SK-N-SH (cell line): ENCODE results near the gene GNA14. TPM values are rescaled to one million over a fixed set of nuclear protein-coding genes. Genes with fewer than 3 reads are reported as not detected.

Source experiments
- CTCF ChIA-PET: fragments of 300-600, 350-600 bp; formaldehyde crosslinking; extraction: SDS; loops from one replicate; lab custom pipeline; 2021; lab: Yijun Ruan, JAX
- POLR2A ChIA-PET: fragments of 350-600 bp; sonication (Branson Sonifier 250); formaldehyde crosslinking; extraction: SDS; loops from one replicate; lab custom pipeline; 2020; ENCODE audit warnings: antibody characterized with exemption, inconsistent platforms; lab: Yijun Ruan, JAX
- DNase-seq: peaks from one replicate; pipeline ENCODE4 v3.0.0; 2012
- H2AFZ ChIP-seq: fragments of 200-600 bp; sonication (generic); 2 replicates; pipeline ENCODE4 v1.8.1; 2016; ENCODE audit warnings: antibody characterized with exemption, mild to moderate bottlenecking, low read depth
- H3F3A ChIP-seq: fragments of 200-600 bp; sonication (generic); replicated peaks from 2 replicates; pipeline ENCODE3; 2016; ENCODE audit warnings: antibody characterized with exemption, mild to moderate bottlenecking; ENCODE audit not compliant: insufficient read depth
- H3K27ac ChIP-seq, 2 experiments: fragments of 200-500 bp in 1 of 2; fragments of 200-600 bp in 1 of 2; sonication (Bioruptor generic) in 1 of 2; sonication (generic), shearing (Covaris generic) in 1 of 2; 2 replicates each; pipeline versions ENCODE4 v1.5.1 to v1.6.1; 2014 to 2016; ENCODE audit warnings: low read depth in 2 of 2, inconsistent platforms in 1 of 2, low read length in 1 of 2, mild to moderate bottlenecking in 1 of 2, mixed read lengths in 1 of 2
- H3K27me3 ChIP-seq: fragments of 200-600 bp; sonication (generic), shearing (Covaris generic); 2 replicates; pipeline ENCODE4 v1.6.1; 2016; ENCODE audit warnings: mixed run types; ENCODE audit not compliant: insufficient read depth
- H3K36me3 ChIP-seq, 2 experiments: fragments of 200-500 bp in 1 of 2; fragments of 200-600 bp in 1 of 2; sonication (Bioruptor generic) in 1 of 2; sonication (generic) in 1 of 2; replicated peaks in 1 of 2; 2 replicates each; pipeline versions ENCODE3 to v1.5.1; 2014 to 2016; ENCODE audit warnings: low read length in 1 of 2, mild to moderate bottlenecking in 1 of 2; ENCODE audit not compliant: insufficient read depth in 2 of 2, control insufficient read depth in 1 of 2
- H3K4me1 ChIP-seq, 2 experiments: fragments of 200-500 bp in 1 of 2; fragments of 200-600 bp in 1 of 2; sonication (Bioruptor generic) in 1 of 2; sonication (generic), shearing (Covaris generic) in 1 of 2; 2 replicates each; pipeline versions ENCODE4 v1.5.1 to v1.6.1; 2014 to 2016; ENCODE audit warnings: low read depth in 1 of 2, low read length in 1 of 2, mixed run types in 1 of 2; ENCODE audit not compliant: insufficient read depth in 2 of 2, control insufficient read depth in 1 of 2
- H3K4me2 ChIP-seq: fragments of 200-600 bp; sonication (generic), shearing (Covaris generic); 2 replicates; pipeline ENCODE4 v1.6.1; 2017; ENCODE audit warnings: mixed run types
- H3K4me3 ChIP-seq, 2 experiments: fragments of 200-500 bp in 1 of 2; fragments of 200-600 bp in 1 of 2; sonication (Bioruptor generic) in 1 of 2; sonication (generic), shearing (Covaris generic) in 1 of 2; 2 replicates each; pipeline versions ENCODE4 v1.5.1 to v1.8.1; 2014 to 2016; ENCODE audit warnings: low read depth in 2 of 2, inconsistent platforms in 1 of 2, low read length in 1 of 2, mild to moderate bottlenecking in 1 of 2, mixed read lengths in 1 of 2, moderate library complexity in 1 of 2
- H3K79me2 ChIP-seq: fragments of 200-600 bp; sonication (generic); 2 replicates; pipeline ENCODE4 v1.8.1; 2017; ENCODE audit warnings: mild to moderate bottlenecking; ENCODE audit not compliant: insufficient read depth
- H3K9ac ChIP-seq: fragments of 200-600 bp; sonication (generic); 2 replicates; pipeline ENCODE4 v1.6.1; 2017; ENCODE audit warnings: mixed run types
- H3K9me2 ChIP-seq: fragments of 200-600 bp; sonication (generic); 2 replicates; pipeline ENCODE4 v1.6.1; 2017; ENCODE audit warnings: mixed run types
- H3K9me3 ChIP-seq: fragments of 200-600 bp; sonication (generic); 2 replicates; pipeline ENCODE4 v1.6.1; 2017; ENCODE audit warnings: mixed run types, mild to moderate bottlenecking, moderate library complexity
- H4K20me1 ChIP-seq: fragments of 200-600 bp; sonication (generic); 2 replicates; pipeline ENCODE4 v1.6.1; 2017; ENCODE audit warnings: mild to moderate bottlenecking, mixed run types; ENCODE audit not compliant: insufficient read depth
- CHD2 ChIP-seq: fragments of 150-350 bp; IDR thresholded peaks from 2 replicates; pipeline ENCODE4 v1.6.1; 2018; ENCODE audit warnings: low read length; ENCODE audit not compliant: partially characterized antibody
- EP300 ChIP-seq, 2 experiments: IDR thresholded peaks; 2 replicates each; pipeline versions ENCODE4 v1.4.0 to v1.6.1; 2012; ENCODE audit warnings: borderline replicate concordance in 1 of 2, low read depth in 1 of 2, low read length in 1 of 2
- EZH2phosphoT487 ChIP-seq: fragments of 200-600 bp; sonication (generic); IDR thresholded peaks from 2 replicates; pipeline ENCODE4 v1.6.1; 2017; ENCODE audit warnings: low read depth, mixed run types, mild to moderate bottlenecking, antibody characterized with exemption, moderate library complexity, borderline replicate concordance
- FOXJ3 ChIP-seq: sonication (generic); formaldehyde crosslinking; IDR thresholded peaks from 2 replicates; pipeline ENCODE4 v1.5.1; 2020; ENCODE audit warnings: mild to moderate bottlenecking, missing genetic modification reagents
- GABPA ChIP-seq: IDR thresholded peaks from 2 replicates; pipeline ENCODE4 v1.4.0; 2012; ENCODE audit warnings: low read depth, mild to moderate bottlenecking
- MEF2A ChIP-seq: IDR thresholded peaks from 2 replicates; pipeline ENCODE4 v1.4.0; 2012; ENCODE audit warnings: low read depth, borderline replicate concordance
- NFIC ChIP-seq: IDR thresholded peaks from 2 replicates; pipeline ENCODE4 v1.4.0; 2012; ENCODE audit warnings: borderline replicate concordance
- PBX3 ChIP-seq: IDR thresholded peaks from 2 replicates; pipeline ENCODE4; 2012
- RAD21 ChIP-seq: IDR thresholded peaks from 2 replicates; pipeline ENCODE4 v1.6.1; 2012; ENCODE audit warnings: mild to moderate bottlenecking, low read length
- REST ChIP-seq: IDR thresholded peaks from 2 replicates; pipeline ENCODE4 v1.6.1; 2012; ENCODE audit warnings: mild to moderate bottlenecking, low read depth, low read length, moderate library complexity
- TAF1 ChIP-seq: IDR thresholded peaks from 2 replicates; pipeline ENCODE4 v1.6.1; 2012; ENCODE audit warnings: low read depth, mild to moderate bottlenecking, low read length, moderate library complexity, borderline replicate concordance
- TCF12 ChIP-seq: IDR thresholded peaks from 2 replicates; pipeline ENCODE4 v1.4.0; 2012
- USF2 ChIP-seq: fragments of 150-350 bp; IDR thresholded peaks from 2 replicates; pipeline ENCODE4 v1.6.1; 2017; ENCODE audit warnings: antibody characterized with exemption, low read length, low read depth, borderline replicate concordance
- WGBS: methylation state at CpG from one replicate; pipeline ENCODE4 v1.1.6; 2017; ENCODE audit warnings: low lambda C conversion rate; 5-methylcytosine and 5-hydroxymethylcytosine counted together
- polyA plus RNA-seq, 3 experiments: library from polyadenylated mRNA; depleted of rRNA; stranded (reverse); fragments of >200 nt; gene quantifications; 2 replicates each; pipeline ENCODE4 v1.2.3, GENCODE V29; 2012

The GNA14 gene
- polyA plus RNA-seq, 1 of the 3 experiments (the other 2 are of a cell fraction), result 0.15 TPM

GRCh38 chr9:77667151-77667550, 19.0 kb upstream of the GNA14 start:
- Histone ChIP-seq H3K9me3 (no peaks in the 10 kb centered on the region), H3K4me2 (no peak overlapping the region), H3K36me3 (no peaks in the 10 kb centered on the region), H4K20me1 (no peaks in the 10 kb centered on the region), H3K4me1 (peaks cover 0 to 14% of the 10 kb centered on the region in 2 experiments; a peak in 2 of 4 replicates), H3F3A (peaks cover 7% of the 10 kb centered on the region), H3K9ac (no peak overlapping the region), H3K79me2 (no peaks in the 10 kb centered on the region), H3K27me3 (no peaks in the 10 kb centered on the region), H3K27ac (no peak overlapping the region), H2AFZ (no peak overlapping the region), H3K4me3 (no peak overlapping the region), H3K9me2 (no peaks in the 10 kb centered on the region)
- ChIA-PET CTCF (no interaction called here), POLR2A (no interaction called here)
- no peak for DNase-seq
- TF ChIP-seq RAD21 (no peak), USF2 (no peak), REST (no peak), EZH2phosphoT487 (no peak), TCF12 (no peak), MEF2A (no peak), CHD2 (no peak)
- 94% methylated on average over 1 of the region's 1 CpG for WGBS

- CTCF ChIA-PET, result interaction anchor here (0.5 to 1.4 kb wide), 3 partner anchors 166 to 229 kb away, joined by 3 to 4 read pairs (median 3); no protein-coding TSS in a partner anchor
- H3K9ac ChIP-seq, result no peak overlapping the region
- TF ChIP-seq FOXJ3, result no peak
- no peak for TF ChIP-seq TAF1
- TF ChIP-seq EP300 (IDR thresholded peaks at IDR 0.05; ENCODE audit: borderline replicate concordance in 1 of 2, low read depth in 1 of 2, low read length in 1 of 2), result peak in 1 of 2 experiments; percentile 19; a peak in 1 of 4 replicates
- peak; percentile 29; the same call in 1 of the 2 replicates for TF ChIP-seq NFIC
- peak; percentile 39 for TF ChIP-seq PBX3
- no peak for TF ChIP-seq GABPA
These were observed 15.6 kb upstream of the GNA14 start for GRCh38 chr9:77663754-77664153.

More at GRCh38 chr9:77663754-77664153, 15.6 kb upstream of the GNA14 start:
- Histone ChIP-seq H3K9me2 (no peaks in the 10 kb centered on the region), H3K36me3 (no peaks in the 10 kb centered on the region), H3K4me3 (no peak overlapping the region), H2AFZ (peak overlapping the region; percentile 72; the same call in 1 of the 2 replicates), H4K20me1 (no peaks in the 10 kb centered on the region), H3K9me3 (no peaks in the 10 kb centered on the region), H3K79me2 (no peaks in the 10 kb centered on the region), H3K27me3 (no peaks in the 10 kb centered on the region), H3F3A (peaks cover 7% of the 10 kb centered on the region), H3K4me1 (peaks cover 0 to 7% of the 10 kb centered on the region in 2 experiments; a peak in 2 of 4 replicates), H3K27ac (peak overlapping the region; percentile 38 to 56; a peak in 2 of 4 replicates), H3K4me2 (peak overlapping the region; percentile 6; the same call in 1 of the 2 replicates)
- peak; percentile 44 for DNase-seq
- POLR2A ChIA-PET, result no interaction called here
- WGBS, result 47% methylated on average over 5 of the region's 5 CpGs
